K562 (cell line): ENCODE results near the gene PNKD. TPM values are rescaled to one million over a fixed set of nuclear protein-coding genes. Genes with fewer than 3 reads are reported as not detected.

ENCODE experiments used
- ARID1B ChIP-seq: fragments of 450-650 bp; IDR thresholded peaks from 2 replicates; pipeline ENCODE4 v1.6.1; 2016; ENCODE audit warnings: antibody characterized with exemption, mild to moderate bottlenecking, inconsistent platforms
- CBX2 ChIP-seq: fragments of 200-600 bp; sonication (generic); IDR thresholded peaks from one replicate; pipeline ENCODE4 v1.6.1; 2012; ENCODE audit warnings: mild to moderate bottlenecking, low read length, inconsistent platforms; ENCODE audit not compliant: insufficient read depth, poor library complexity, severe bottlenecking
- CXXC5 ChIP-seq: fragments of 250-450 bp; sonication (Bioruptor Pico); IDR thresholded peaks from 2 replicates; pipeline ENCODE4 v1.8.0; 2022; ENCODE audit warnings: inconsistent platforms, mild to moderate bottlenecking, moderate library complexity
- EWSR1 ChIP-seq: fragments of 450-650 bp; IDR thresholded peaks from 2 replicates; pipeline ENCODE4 v1.6.1; 2018; ENCODE audit warnings: borderline replicate concordance, mild to moderate bottlenecking, low read depth, moderate library complexity; ENCODE audit not compliant: partially characterized antibody
- GTF2E2 ChIP-seq: fragments of 200-800 bp; sonication (Bioruptor generic); IDR thresholded peaks from 2 replicates; pipeline ENCODE4 v1.6.1; 2016; ENCODE audit warnings: missing genetic modification characterization, missing compliant biosample characterization
- KLF16 ChIP-seq: IDR thresholded peaks from 2 replicates; pipeline ENCODE4 v1.6.1; 2016; ENCODE audit warnings: antibody characterized with exemption
- MYNN ChIP-seq, 2 experiments: sonication (generic); formaldehyde crosslinking in 1 of 2; IDR thresholded peaks; 2 replicates each; pipeline versions ENCODE4 v1.5.0 to v1.6.1; 2016 to 2020; ENCODE audit warnings: antibody characterized with exemption in 1 of 2, missing genetic modification reagents in 1 of 2
- NFATC3 ChIP-seq: fragments of 450-650 bp; IDR thresholded peaks from 2 replicates; pipeline ENCODE4 v1.6.1; 2017; ENCODE audit warnings: mild to moderate bottlenecking
- PHB2 ChIP-seq: fragments of 450-650 bp; IDR thresholded peaks from 2 replicates; pipeline ENCODE4 v1.6.1; 2017; ENCODE audit warnings: low read depth
- POU5F1 ChIP-seq: fragments of 150-350 bp; IDR thresholded peaks from 2 replicates; pipeline ENCODE4 v1.6.1; 2014; ENCODE audit warnings: borderline replicate concordance, low read length, low read depth, mild to moderate bottlenecking; ENCODE audit not compliant: partially characterized antibody
- RBM34 ChIP-seq: fragments of 200-400 bp; formaldehyde crosslinking; IDR thresholded peaks from 2 replicates; pipeline ENCODE4 v1.6.1; 2018; ENCODE audit warnings: low read length, borderline replicate concordance; ENCODE audit not compliant: insufficient read depth
- SUPT5H ChIP-seq: fragments of 450-650 bp; IDR thresholded peaks from 2 replicates; pipeline ENCODE4 v1.6.1; 2016
- TOE1 ChIP-seq, 2 experiments: fragments of 450-650 bp in 1 of 2; sonication (generic) in 1 of 2; formaldehyde crosslinking in 1 of 2; IDR thresholded peaks; 2 replicates each; pipeline versions ENCODE4 v1.7.1 to v1.8.0; 2016 to 2022; ENCODE audit warnings: borderline replicate concordance in 2 of 2, mild to moderate bottlenecking in 2 of 2, antibody characterized with exemption in 1 of 2, inconsistent platforms in 1 of 2, low read depth in 1 of 2, missing genetic modification reagents in 1 of 2, moderate library complexity in 1 of 2
- TRIM24 ChIP-seq, 2 experiments: fragments of 450-650 bp; IDR thresholded peaks; 2 replicates each; pipeline ENCODE4 v1.6.1; 2016
- YY1 ChIP-seq, 3 experiments: IDR thresholded peaks; 2 replicates each; pipeline ENCODE4 v1.6.1; 2011; ENCODE audit warnings: low read length in 2 of 3, mild to moderate bottlenecking in 2 of 3, moderate library complexity in 2 of 3, borderline replicate concordance in 1 of 3, control low read depth in 1 of 3, low read depth in 1 of 3; ENCODE audit not compliant: insufficient read depth in 3 of 3, insufficient replicate concordance in 2 of 3, control insufficient read depth in 1 of 3, insufficient read length in 1 of 3; ENCODE audit errors: extremely low read depth in 1 of 3
- ZBED1 ChIP-seq: IDR thresholded peaks from 2 replicates; pipeline ENCODE4 v1.6.1; 2014
- ZFP30 ChIP-seq: fragments of 250-450 bp; sonication (Bioruptor Pico); IDR thresholded peaks from 2 replicates; pipeline ENCODE4 v1.8.0; 2022; ENCODE audit warnings: moderate library complexity, mild to moderate bottlenecking, inconsistent platforms, borderline replicate concordance
- ZKSCAN8 ChIP-seq: fragments of 200-800 bp; sonication (Bioruptor generic); IDR thresholded peaks from 2 replicates; pipeline ENCODE4 v1.6.1; 2016; ENCODE audit warnings: missing genetic modification characterization, missing compliant biosample characterization
- ZNF3 ChIP-seq: fragments of 250-450 bp; sonication (Bioruptor Pico); IDR thresholded peaks from 2 replicates; pipeline ENCODE4 v1.5.0; 2021; ENCODE audit warnings: mild to moderate bottlenecking, moderate library complexity
- ZNF644 ChIP-seq: fragments of 200-800 bp; sonication (Bioruptor generic); IDR thresholded peaks from 2 replicates; pipeline ENCODE4 v1.6.1; 2016; ENCODE audit warnings: low read depth, missing genetic modification characterization, missing compliant biosample characterization
- ZNF766 ChIP-seq: fragments of 200-800 bp; sonication (Bioruptor generic); conservative IDR thresholded peaks from 2 replicates; pipeline ENCODE4 v1.6.1; 2016; ENCODE audit warnings: missing genetic modification characterization, missing compliant biosample characterization
- polyA plus RNA-seq, 8 experiments: library from polyadenylated mRNA; depleted of rRNA in 4 of 8; stranded (reverse) in 5 of 8; unstranded in 3 of 8; fragments of >200 nt; fragmentation: Nextera tagmentation in 2 of 8; fragmentation: Illumina TruSeq in 1 of 8; extraction: Ambion mirVana in 2 of 8; extraction: Trizol in 1 of 8; gene quantifications; 2 replicates each; pipeline versions ENCODE4 v1.2.1 to v1.2.3, GENCODE V29; 2011 to 2014; ENCODE audit warnings: inconsistent platforms in 1 of 8, missing spikeins in 1 of 8
- total RNA-seq, 7 experiments: library from RNA; depleted of rRNA in 6 of 7; stranded (reverse); fragments of >200 nt in 6 of 7; fragmentation: Illumina TruSeq in 2 of 7; extraction: Trizol in 2 of 7; gene quantifications; 2 replicates each; pipeline versions ENCODE4 v1.2.1 to v1.2.3, GENCODE V29; 2011 to 2021; ENCODE audit warnings: low replicate concordance in 1 of 7
- TF ChIP-seq, protein P1 (sequence below), 3 experiments: IDR thresholded peaks in 2 of 3; conservative IDR thresholded peaks in 1 of 3; 2 replicates each; pipeline ENCODE4 v1.5.1; 2011 to 2012; ENCODE audit warnings: low read length in 3 of 3, mild to moderate bottlenecking in 3 of 3, control low read depth in 2 of 3, improper control_type of control experiment in 1 of 3, inconsistent platforms in 1 of 3, low read depth in 1 of 3, mixed read lengths in 1 of 3, moderate library complexity in 1 of 3; ENCODE audit not compliant: insufficient read depth in 2 of 3
- TF ChIP-seq, protein P2 (sequence below): sonication (generic); formaldehyde crosslinking; IDR thresholded peaks from 2 replicates; pipeline ENCODE4 v1.8.0; 2022; ENCODE audit warnings: mild to moderate bottlenecking, missing genetic modification reagents
- TF ChIP-seq, protein P3 (sequence below): fragments of 450-650 bp; IDR thresholded peaks from 2 replicates; pipeline ENCODE4 v1.6.1; 2016; ENCODE audit warnings: missing biosample characterization, missing genetic modification characterization

Gene PNKD
- total and polyA plus RNA-seq, 9 of the 15 experiments (the other 6 are each of a cell fraction or from before 2014, with no cell fraction given): 26.0 to 105 (median 60.1) TPM

DNA sequence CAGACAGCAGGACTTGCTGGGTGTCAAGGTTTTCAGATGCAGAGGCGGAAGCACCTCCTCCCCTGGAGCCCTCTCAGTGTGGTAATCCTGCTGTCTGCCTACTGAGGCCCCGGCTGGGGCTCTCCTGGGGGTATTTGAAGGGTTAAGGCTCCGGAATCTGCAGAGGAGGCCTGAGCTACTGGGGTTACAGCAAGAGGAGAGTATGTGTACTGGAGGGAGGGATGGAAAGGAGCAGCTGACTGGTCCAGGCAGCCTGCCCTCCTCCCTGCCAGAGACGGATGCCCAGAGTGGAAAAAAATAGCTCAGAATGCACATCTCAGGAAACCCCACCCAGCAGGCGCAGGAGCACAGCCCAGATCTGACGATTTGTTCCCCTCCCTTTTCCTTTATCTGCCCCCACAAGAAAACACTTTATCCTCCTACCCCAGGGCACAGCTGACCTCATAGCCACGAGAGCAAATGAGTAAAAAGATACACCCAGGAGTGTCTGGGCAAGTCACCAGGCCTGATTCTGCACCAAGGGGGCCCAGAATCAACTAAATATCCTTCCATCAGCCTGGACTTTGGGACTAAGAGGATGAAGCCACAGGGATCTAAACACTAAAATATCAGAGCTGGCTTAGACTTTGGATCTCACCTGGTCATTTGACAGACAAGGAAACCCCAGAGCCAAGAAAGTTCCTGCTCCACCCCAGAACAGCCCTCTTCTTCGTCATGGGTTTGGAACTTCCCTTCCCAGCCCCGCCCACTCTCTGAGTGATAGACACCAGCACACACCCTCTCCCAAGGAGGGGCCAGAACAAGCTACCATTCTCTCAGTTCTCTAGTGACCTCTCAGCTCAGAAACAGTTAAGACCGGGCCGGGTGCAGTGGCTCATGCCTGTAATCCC, 16.5 kb downstream of the PNKD start (continued):
- TF ChIP-seq TOE1 (IDR thresholded peaks at IDR 0.05; ENCODE audit: borderline replicate concordance): no peak
- TF ChIP-seq TOE1 (CRISPR knock-in tag; IDR thresholded peaks at IDR 0.05; ENCODE audit: borderline replicate concordance, low read depth): no peak
- no peak for TF ChIP-seq CBX2
- no peak for TF ChIP-seq ZNF3 (CRISPR knock-in tag)
- TF ChIP-seq, protein P1, sequence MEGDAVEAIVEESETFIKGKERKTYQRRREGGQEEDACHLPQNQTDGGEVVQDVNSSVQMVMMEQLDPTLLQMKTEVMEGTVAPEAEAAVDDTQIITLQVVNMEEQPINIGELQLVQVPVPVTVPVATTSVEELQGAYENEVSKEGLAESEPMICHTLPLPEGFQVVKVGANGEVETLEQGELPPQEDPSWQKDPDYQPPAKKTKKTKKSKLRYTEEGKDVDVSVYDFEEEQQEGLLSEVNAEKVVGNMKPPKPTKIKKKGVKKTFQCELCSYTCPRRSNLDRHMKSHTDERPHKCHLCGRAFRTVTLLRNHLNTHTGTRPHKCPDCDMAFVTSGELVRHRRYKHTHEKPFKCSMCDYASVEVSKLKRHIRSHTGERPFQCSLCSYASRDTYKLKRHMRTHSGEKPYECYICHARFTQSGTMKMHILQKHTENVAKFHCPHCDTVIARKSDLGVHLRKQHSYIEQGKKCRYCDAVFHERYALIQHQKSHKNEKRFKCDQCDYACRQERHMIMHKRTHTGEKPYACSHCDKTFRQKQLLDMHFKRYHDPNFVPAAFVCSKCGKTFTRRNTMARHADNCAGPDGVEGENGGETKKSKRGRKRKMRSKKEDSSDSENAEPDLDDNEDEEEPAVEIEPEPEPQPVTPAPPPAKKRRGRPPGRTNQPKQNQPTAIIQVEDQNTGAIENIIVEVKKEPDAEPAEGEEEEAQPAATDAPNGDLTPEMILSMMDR (IDR thresholded peaks at IDR 0.05 in 2 of 3, conservative IDR thresholded peaks at IDR 0.05 in 1 of 3; ENCODE audit: insufficient read depth in 2 of 3, low read depth in 1 of 3, low read length in 3 of 3): no peak
- TF ChIP-seq, protein P2, sequence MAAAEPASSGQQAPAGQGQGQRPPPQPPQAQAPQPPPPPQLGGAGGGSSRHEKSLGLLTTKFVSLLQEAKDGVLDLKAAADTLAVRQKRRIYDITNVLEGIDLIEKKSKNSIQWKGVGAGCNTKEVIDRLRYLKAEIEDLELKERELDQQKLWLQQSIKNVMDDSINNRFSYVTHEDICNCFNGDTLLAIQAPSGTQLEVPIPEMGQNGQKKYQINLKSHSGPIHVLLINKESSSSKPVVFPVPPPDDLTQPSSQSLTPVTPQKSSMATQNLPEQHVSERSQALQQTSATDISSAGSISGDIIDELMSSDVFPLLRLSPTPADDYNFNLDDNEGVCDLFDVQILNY (CRISPR knock-in tag): no peak
- TF ChIP-seq, protein P3, sequence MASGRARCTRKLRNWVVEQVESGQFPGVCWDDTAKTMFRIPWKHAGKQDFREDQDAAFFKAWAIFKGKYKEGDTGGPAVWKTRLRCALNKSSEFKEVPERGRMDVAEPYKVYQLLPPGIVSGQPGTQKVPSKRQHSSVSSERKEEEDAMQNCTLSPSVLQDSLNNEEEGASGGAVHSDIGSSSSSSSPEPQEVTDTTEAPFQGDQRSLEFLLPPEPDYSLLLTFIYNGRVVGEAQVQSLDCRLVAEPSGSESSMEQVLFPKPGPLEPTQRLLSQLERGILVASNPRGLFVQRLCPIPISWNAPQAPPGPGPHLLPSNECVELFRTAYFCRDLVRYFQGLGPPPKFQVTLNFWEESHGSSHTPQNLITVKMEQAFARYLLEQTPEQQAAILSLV: no peak
- no peak for TF ChIP-seq TRIM24 (IDR thresholded peaks at IDR 0.05)
- no peak for TF ChIP-seq POU5F1
- peak; percentile 89; the same call in 1 of the 2 replicates for TF ChIP-seq SUPT5H
- TF ChIP-seq RBM34: no peak
- no peak for TF ChIP-seq YY1 (IDR thresholded peaks at IDR 0.05; ENCODE audit: borderline replicate concordance in 1 of 3, control insufficient read depth in 1 of 3, extremely low read depth in 1 of 3, insufficient read depth in 3 of 3, insufficient read length in 1 of 3, insufficient replicate concordance in 2 of 3, low read depth in 1 of 3, low read length in 2 of 3)
- TF ChIP-seq ZBED1: no peak
- TF ChIP-seq EWSR1: no peak
- TF ChIP-seq CXXC5 (CRISPR knock-in tag): no peak
- no peak for TF ChIP-seq ZNF644 (tag)
- TF ChIP-seq GTF2E2: no peak
- TF ChIP-seq ARID1B: peak; percentile 52
- no peak for TF ChIP-seq PHB2
- no peak for TF ChIP-seq ZKSCAN8 (CRISPR knock-in tag)
- 0 out of 2 replicates have a peak, but pooled peaks have one; percentile 35 for TF ChIP-seq ZNF766 (CRISPR knock-in tag)
- 0 out of 2 replicates have a peak, but pooled peaks have one; percentile 48 for TF ChIP-seq MYNN (IDR thresholded peaks at IDR 0.05)
- no peak for TF ChIP-seq MYNN (CRISPR knock-in tag; IDR thresholded peaks at IDR 0.05)
- TF ChIP-seq KLF16: peak; percentile 50; the same call in 1 of the 2 replicates
- TF ChIP-seq ZFP30 (CRISPR knock-in tag): no peak
- TF ChIP-seq NFATC3: no peak
